Peyer's patch (tissue), 4 donors: Measurements from ENCODE around the gene SLC2A10. TPM values are rescaled to one million over a fixed set of nuclear protein-coding genes. Genes with fewer than 3 reads are reported as not detected.

ENCODE experiments used
- DNase-seq, 3 donors: peaks; one replicate each; pipeline ENCODE4 v3.0.0-alpha.2; 2017 to 2019
- H3K27ac ChIP-seq, 4 donors: fragments of 200-600 bp; sonication (generic); one replicate each; pipeline ENCODE4 v1.5.1; 2016 to 2019
- H3K27me3 ChIP-seq, 2 donors: fragments of 200-600 bp; sonication (generic); one replicate each; pipeline ENCODE4 v1.5.1; 2019
- H3K36me3 ChIP-seq, 3 donors: fragments of 200-600 bp; sonication (generic); one replicate each; pipeline ENCODE4 v1.5.1; 2016 to 2019
- H3K4me1 ChIP-seq, 4 donors: fragments of 200-600 bp; sonication (generic); one replicate each; pipeline ENCODE4 v1.5.1; 2016 to 2019
- H3K4me3 ChIP-seq, 4 donors: fragments of 200-600 bp; sonication (generic); 1 replicate in 3 of 4; 2 replicates in 1 of 4; pipeline ENCODE4 v1.5.1; 2016 to 2019; ENCODE audit warnings: mild to moderate bottlenecking in 1 of 4
- H3K9me3 ChIP-seq, 4 donors: fragments of 200-600 bp; sonication (generic); one replicate each; pipeline ENCODE4 v1.5.1; 2016 to 2019; ENCODE audit warnings: mild to moderate bottlenecking in 1 of 4
- POLR2A ChIP-seq, 2 donors: fragments of 450-650 bp; IDR thresholded peaks; one replicate each; pipeline ENCODE4 v1.5.1; 2017; ENCODE audit warnings: antibody characterized with exemption in 2 of 2, mild to moderate bottlenecking in 2 of 2, moderate library complexity in 2 of 2
- total RNA-seq, 4 donors: library from RNA; depleted of rRNA; stranded (reverse); fragments of >200 nt; gene quantifications; one replicate each; pipeline ENCODE4 v1.1.0, GENCODE V29; 2016
- TF ChIP-seq, protein P1 (sequence below), 6 experiments: fragments of 450-650 bp in 4 of 6; fragments of 200-600 bp in 2 of 6; sonication (generic) in 1 of 6; IDR thresholded peaks; one replicate each; pipeline ENCODE4 v1.5.1; 2017 to 2019; ENCODE audit warnings: antibody characterized with exemption in 6 of 6, mild to moderate bottlenecking in 3 of 6, moderate library complexity in 1 of 6

Gene SLC2A10
- total RNA-seq, 4 donors from 2014 or later, result 8.3 to 19.0 (median 15.4) TPM

DNA sequence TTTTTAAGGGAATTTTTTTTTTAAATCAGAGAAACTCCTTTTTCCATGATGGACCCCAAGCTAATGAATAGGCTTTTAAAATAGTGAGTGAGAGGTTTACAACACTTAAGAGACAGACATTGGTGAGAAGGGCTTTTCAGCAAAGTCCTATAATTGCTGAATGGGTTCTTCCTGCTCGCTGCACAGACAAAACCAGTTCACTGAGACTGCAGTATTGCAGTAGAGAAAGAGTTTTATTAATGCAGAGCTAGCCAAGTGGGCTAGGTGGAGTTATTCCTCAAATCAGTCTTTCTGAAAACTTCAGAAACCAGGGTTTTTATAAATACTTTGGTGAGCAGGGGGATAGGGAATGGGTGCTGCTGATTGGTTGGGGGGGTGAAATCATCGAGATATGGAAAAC lies 3.2 kb upstream of the SLC2A10 start:
- DNase-seq, result no peak
- Histone ChIP-seq H3K27ac (no peak overlapping the region), H3K27me3 (no peaks in the 10 kb centered on the region), H3K36me3 (no peaks in the 10 kb centered on the region), H3K4me1 (peaks cover 0 to 24% (median 0%) of the 10 kb centered on the region in 4 donors), H3K9me3 (no peaks in the 10 kb centered on the region), H3K4me3 (no peak overlapping the region)
- TF ChIP-seq, protein P1, sequence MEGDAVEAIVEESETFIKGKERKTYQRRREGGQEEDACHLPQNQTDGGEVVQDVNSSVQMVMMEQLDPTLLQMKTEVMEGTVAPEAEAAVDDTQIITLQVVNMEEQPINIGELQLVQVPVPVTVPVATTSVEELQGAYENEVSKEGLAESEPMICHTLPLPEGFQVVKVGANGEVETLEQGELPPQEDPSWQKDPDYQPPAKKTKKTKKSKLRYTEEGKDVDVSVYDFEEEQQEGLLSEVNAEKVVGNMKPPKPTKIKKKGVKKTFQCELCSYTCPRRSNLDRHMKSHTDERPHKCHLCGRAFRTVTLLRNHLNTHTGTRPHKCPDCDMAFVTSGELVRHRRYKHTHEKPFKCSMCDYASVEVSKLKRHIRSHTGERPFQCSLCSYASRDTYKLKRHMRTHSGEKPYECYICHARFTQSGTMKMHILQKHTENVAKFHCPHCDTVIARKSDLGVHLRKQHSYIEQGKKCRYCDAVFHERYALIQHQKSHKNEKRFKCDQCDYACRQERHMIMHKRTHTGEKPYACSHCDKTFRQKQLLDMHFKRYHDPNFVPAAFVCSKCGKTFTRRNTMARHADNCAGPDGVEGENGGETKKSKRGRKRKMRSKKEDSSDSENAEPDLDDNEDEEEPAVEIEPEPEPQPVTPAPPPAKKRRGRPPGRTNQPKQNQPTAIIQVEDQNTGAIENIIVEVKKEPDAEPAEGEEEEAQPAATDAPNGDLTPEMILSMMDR (IDR thresholded peaks at IDR 0.05), result no peak
- TF ChIP-seq POLR2A (IDR thresholded peaks at IDR 0.05), result no peak

DNA sequence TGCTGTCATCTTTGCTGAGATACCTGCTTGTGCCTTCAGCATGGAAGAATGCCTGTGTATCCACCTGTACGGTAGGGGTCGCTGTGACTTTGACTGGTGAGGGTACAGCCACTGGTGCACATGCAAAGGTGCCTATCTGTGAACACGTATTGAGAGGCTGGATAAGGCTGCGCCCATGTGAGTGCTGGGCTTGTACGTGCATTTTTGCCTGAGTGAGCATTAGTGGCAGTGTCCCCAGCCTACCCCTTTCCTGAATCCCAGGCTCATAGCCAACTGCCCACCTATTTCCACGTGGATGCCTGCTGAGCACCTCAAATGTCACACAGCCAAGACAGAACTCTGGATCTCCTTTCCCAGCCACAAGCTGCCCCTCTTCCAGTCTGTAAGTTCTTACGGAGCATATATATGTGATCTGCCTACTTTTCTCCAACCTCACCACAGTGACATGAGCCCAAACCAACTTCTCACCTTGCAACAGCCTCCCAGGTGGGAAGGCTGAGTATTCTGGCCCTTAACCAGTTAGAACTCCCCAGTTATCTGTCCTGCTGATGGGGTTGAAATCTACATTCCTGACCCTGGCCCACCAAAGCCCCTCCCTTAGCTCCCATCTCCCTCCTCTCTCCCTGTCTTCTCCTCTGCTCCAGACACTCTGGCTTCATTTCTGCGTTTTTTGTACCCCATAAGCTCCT lies 1.1 kb upstream of the SLC2A10 start:
- no peak for DNase-seq
- TF ChIP-seq, protein P1 (IDR thresholded peaks at IDR 0.05), result no peak
- no peak for TF ChIP-seq POLR2A (IDR thresholded peaks at IDR 0.05)
- H3K27me3 ChIP-seq, result no peaks in the 10 kb centered on the region
- H3K4me3 ChIP-seq, result no peak overlapping the region
- H3K27ac ChIP-seq, result peak overlapping the region in 3 of 4 donors; percentile 14 to 84 (median 84)
- no peaks in the 10 kb centered on the region for H3K9me3 ChIP-seq
- H3K36me3 ChIP-seq, result no peaks in the 10 kb centered on the region
- peaks cover 0 to 24% (median 0%) of the 10 kb centered on the region in 4 donors for H3K4me1 ChIP-seq

DNA sequence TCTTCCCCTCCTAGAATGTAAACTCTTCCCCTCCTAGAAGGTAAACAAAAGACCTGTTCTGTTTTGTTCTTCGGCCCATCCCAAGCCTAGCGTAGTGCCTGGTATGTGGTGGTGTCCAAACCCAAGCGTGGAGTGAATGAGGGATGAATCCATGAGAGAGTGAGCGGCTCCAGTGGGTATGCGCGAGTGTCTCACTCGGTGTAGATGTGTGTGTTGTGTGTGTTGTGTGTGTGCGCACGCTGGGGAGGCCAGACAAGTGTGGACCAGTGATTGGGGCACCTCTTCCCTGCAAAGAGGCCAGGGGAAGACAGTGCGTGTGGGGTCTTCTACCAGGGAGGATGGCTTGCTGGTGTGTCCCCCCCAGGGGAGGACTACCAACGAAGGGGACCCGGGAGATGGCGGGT lies 392 bp upstream of the SLC2A10 start:
- no peak for TF ChIP-seq POLR2A (IDR thresholded peaks at IDR 0.05)
- TF ChIP-seq, protein P1 (IDR thresholded peaks at IDR 0.05), result no peak
- Histone ChIP-seq H3K27ac (peak overlapping the region; percentile 55 to 84 (median 71)), H3K4me1 (peaks cover 0 to 24% (median 0%) of the 10 kb centered on the region in 4 donors), H3K4me3 (peak overlapping the region; percentile 32 to 69 (median 53)), H3K36me3 (no peaks in the 10 kb centered on the region), H3K9me3 (no peaks in the 10 kb centered on the region), H3K27me3 (no peaks in the 10 kb centered on the region)
- DNase-seq, result no peak

DNA sequence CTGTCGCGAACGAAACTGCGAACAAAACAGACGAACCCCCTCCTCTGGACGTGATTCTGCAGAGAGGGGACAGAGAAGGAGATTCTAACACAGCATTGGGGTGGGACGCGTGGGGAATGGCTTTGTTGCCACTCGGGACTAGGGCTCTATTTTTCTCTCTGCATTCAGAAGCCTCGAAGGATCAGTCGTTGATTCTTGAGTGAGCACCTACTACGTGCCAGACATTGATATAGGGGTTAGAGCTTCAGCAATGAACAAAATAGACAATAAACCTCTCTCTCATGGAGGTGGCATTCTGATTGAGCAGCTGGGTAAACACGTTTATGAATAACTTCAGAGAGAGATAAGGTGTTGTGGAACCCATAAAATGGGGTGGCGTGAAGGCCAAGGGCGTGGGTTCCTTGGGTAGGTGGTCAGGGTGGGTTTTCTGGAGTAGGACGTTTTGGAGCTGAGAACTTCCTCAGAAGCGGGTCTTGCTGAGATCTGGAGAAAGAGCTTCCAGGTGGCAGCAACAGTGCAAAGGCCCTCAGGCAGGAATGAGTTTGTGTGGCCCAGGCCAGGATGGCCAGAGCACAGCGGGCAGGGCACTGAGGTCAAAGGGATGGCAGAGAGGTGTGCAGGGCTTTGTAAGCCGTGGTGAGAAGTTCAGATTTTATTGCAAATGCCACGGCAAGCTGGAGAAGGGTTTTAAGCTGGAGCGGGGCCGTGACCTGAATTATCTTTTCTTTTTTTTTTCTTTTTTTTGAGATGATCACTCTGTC lies 884 bp downstream of the SLC2A10 start:
- Histone ChIP-seq H3K4me1 (peaks cover 0 to 24% (median 0%) of the 10 kb centered on the region in 4 donors), H3K27me3 (no peaks in the 10 kb centered on the region), H3K4me3 (peak overlapping the region; percentile 32 to 69 (median 53)), H3K27ac (peak overlapping the region; percentile 55 to 84 (median 71)), H3K9me3 (no peaks in the 10 kb centered on the region), H3K36me3 (no peaks in the 10 kb centered on the region)
- TF ChIP-seq, protein P1 (IDR thresholded peaks at IDR 0.05), result no peak
- TF ChIP-seq POLR2A (IDR thresholded peaks at IDR 0.05), result no peak
- DNase-seq, result no peak

DNA sequence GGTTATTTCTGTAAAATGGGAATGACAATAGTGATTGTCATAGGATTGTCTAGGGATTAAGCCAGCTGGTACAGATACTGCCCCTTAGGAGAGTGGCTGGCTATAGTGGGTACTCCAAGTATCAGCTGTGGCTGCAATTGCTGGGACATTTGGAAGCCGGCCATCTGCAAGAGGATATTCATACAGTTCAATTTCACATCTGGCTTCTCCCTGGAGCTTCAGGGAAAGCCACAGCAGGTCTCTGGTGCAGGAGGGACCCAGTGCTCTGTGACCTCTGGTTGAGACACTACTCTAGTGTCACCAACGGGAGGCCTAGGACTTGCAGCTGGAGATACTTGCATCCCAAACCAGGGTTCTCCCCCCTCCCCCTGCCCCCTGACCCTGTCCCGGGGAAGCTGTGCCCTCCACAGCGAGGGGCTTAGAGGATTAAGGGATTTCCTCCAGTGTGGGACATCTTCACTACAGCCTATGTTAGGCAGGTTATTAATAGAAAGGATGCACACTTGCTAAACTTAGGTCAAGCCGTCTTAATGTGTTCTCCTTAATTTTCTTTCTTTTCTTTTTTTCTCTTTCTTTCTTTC lies 2.7 kb downstream of the SLC2A10 start:
- DNase-seq, result no peak
- H3K4me3 ChIP-seq, result no peak overlapping the region
- H3K27ac ChIP-seq, result no peak overlapping the region
- peaks cover 0 to 24% (median 0%) of the 10 kb centered on the region in 4 donors for H3K4me1 ChIP-seq
- no peaks in the 10 kb centered on the region for H3K36me3 ChIP-seq
- H3K9me3 ChIP-seq, result no peaks in the 10 kb centered on the region
- TF ChIP-seq, protein P1 (IDR thresholded peaks at IDR 0.05), result no peak
- no peak for TF ChIP-seq POLR2A (IDR thresholded peaks at IDR 0.05)
- no peaks in the 10 kb centered on the region for H3K27me3 ChIP-seq
